Stimulated activated CD4-positive, alpha-beta T cell treated with anti-CD3 and anti-CD28 coated beads, Interleukin-2, amount 100 ng/mL, for 24 hours (primary cell): Measurements from ENCODE around the gene ING1.
A peak's percentile ranks its signal among the peaks of the same experiment; 100 is the strongest.
"Not testable (repeated sequence)": the region's sequence is repeated elsewhere in the genome, so short reads cannot be mapped to it uniquely, and the experiment has no call there.

Experiments used
- DNase-seq, 2 donors: peaks; one replicate each; pipeline ENCODE4 v3.0.0-alpha.2; 2020

The ING1 gene

GRCh38 chr13:110695774-110696173 lies 17.7 kb upstream of the ING1 start:
- DNase-seq, result not testable (repeated sequence)

GRCh38 chr13:110696776-110697175 lies 16.7 kb upstream of the ING1 start:
- DNase-seq, result no peak

- no peak for DNase-seq
Observed at GRCh38 chr13:110697842-110698241, 15.7 kb upstream of the ING1 start.

GRCh38 chr13:110698689-110699088 lies 14.8 kb upstream of the ING1 start:
- no peak for DNase-seq

- no peak for DNase-seq
Observed at GRCh38 chr13:110699148-110700145, 14.1 kb upstream of the ING1 start.

- DNase-seq, result no peak
Observed at GRCh38 chr13:110700186-110700585, 13.3 kb upstream of the ING1 start.

GRCh38 chr13:110700641-110701040 lies 12.9 kb upstream of the ING1 start:
- no peak for DNase-seq

GRCh38 chr13:110701061-110701460 lies 12.4 kb upstream of the ING1 start:
- DNase-seq, result not testable (repeated sequence)

GRCh38 chr13:110702089-110702488 lies 11.4 kb upstream of the ING1 start:
- DNase-seq, result no peak

- DNase-seq, result no peak
Observed at GRCh38 chr13:110702591-110703526, 10.6 kb upstream of the ING1 start.

GRCh38 chr13:110705356-110705825 lies 8.1 kb upstream of the ING1 start:
- no peak for DNase-seq

GRCh38 chr13:110705826-110706569 lies 7.5 kb upstream of the ING1 start, which contains the start of gene CARS2:
Gene CARS2, minus strand, starts transcription at chr13:110706116. Its CDS starts 23 bp downstream, at chr13:110706093.
- peak; percentile 92 to 94 for DNase-seq

- DNase-seq, result no peak
Observed at GRCh38 chr13:110706570-110707372, 6.7 kb upstream of the ING1 start.

- DNase-seq, result peak; percentile 86
Observed at GRCh38 chr13:110712081-110712848, 1.2 kb upstream of the ING1 start.

- peak; percentile 98 to 99 for DNase-seq
Observed at GRCh38 chr13:110712849-110713641, 455 bp upstream of the ING1 start.

- DNase-seq, result peak; percentile 66 to 72
Observed at GRCh38 chr13:110713981-110714796, 689 bp downstream of the ING1 start.

GRCh38 chr13:110714797-110715394 lies 1.4 kb downstream of the ING1 start:
- DNase-seq, result peak; percentile 52 to 57
